ACC112 (cell line): ENCODE results near the gene SYCN.
"Not testable (repeated sequence)": the region's sequence is repeated elsewhere in the genome, so short reads cannot be mapped to it uniquely, and the experiment has no call there.

ENCODE experiments used
- H2AFZ ChIP-seq: fragments of 200-600 bp; sonication (generic); one replicate; pipeline ENCODE4 v1.6.0; 2017; ENCODE audit warnings: antibody characterized with exemption, low read length; ENCODE audit not compliant: unreplicated experiment
- H3K27ac ChIP-seq: fragments of 200-600 bp; sonication (generic); 2 replicates; pipeline ENCODE4 v1.5.1; 2014; ENCODE audit warnings: low read depth, mild to moderate bottlenecking, antibody characterized with exemption, low read length, moderate library complexity
- H3K27me3 ChIP-seq: fragments of 200-600 bp; sonication (generic); 2 replicates; pipeline ENCODE4 v1.6.1; 2014; ENCODE audit warnings: mild to moderate bottlenecking, antibody characterized with exemption, low read length, moderate library complexity, mixed read lengths; ENCODE audit not compliant: insufficient read depth
- H3K36me3 ChIP-seq: fragments of 200-600 bp; sonication (generic); 2 replicates; pipeline ENCODE4 v1.6.1; 2016; ENCODE audit warnings: mild to moderate bottlenecking, antibody characterized with exemption, low read length, moderate library complexity, mixed read lengths; ENCODE audit not compliant: insufficient read depth
- H3K4me1 ChIP-seq: fragments of 200-600 bp; sonication (generic); one replicate; pipeline ENCODE4 v1.6.1; 2016; ENCODE audit warnings: low read length, mixed read lengths; ENCODE audit not compliant: insufficient read depth, unreplicated experiment, control insufficient read depth
- H3K4me3 ChIP-seq: fragments of 200-600 bp; sonication (generic); 2 replicates; pipeline ENCODE4 v1.5.1; 2014; ENCODE audit warnings: mild to moderate bottlenecking, low read depth, low read length
- H3K79me2 ChIP-seq: fragments of 200-600 bp; sonication (generic); one replicate; pipeline ENCODE4 v1.6.0; 2016; ENCODE audit warnings: low read length; ENCODE audit not compliant: control insufficient read depth, unreplicated experiment, insufficient read depth

Gene SYCN

DNA sequence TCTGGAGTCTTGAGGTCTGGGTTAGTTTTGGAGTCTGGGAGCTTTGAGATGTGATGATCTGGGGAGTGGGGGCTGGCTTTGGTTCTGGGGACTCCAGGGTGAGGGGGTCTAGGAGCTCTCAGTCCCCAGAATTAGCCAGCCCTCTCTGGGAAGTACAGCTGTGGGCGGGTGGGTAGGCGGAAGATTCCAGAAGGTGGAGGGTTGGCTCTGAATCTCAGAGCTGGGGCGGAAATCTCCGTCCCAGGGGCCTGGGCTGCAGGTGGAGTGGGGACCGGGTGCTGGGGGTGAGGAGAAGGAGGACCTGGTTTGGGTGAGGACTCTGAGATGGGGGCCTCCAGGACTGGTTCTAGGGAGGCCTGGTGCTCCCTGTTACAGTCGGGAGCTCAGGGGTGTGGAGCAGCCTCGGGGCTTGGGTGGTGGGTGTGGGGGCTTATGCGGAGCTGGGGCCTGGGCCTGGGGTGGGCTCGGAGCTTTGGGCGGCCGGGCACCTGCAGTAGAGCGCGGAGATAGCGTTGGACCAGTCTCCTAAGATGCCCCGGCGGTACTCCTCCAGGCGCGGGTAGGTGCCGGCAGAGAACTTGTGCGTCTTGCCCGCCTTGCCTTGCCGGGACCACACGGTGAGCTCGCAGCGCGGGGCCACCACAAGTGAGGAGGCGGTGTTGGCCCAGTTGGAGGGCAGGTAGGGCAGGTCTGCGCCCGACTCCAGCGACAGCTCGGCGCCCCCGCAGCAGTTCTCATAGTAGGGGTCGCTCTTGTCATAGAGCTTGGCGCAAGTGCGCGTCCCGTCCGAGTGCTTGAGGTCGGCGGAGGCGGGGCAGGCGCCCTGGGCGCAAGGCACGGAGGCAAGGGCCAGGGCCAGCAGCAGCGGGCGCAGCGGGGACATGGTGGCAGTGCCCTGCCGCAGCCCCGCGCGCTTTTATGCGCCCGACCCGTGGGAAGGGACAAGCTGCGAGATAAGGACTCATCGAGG lies at the start of gene SYCN:
SYCN (minus strand) TSS at position 892 of the 970 bp plus-strand sequence; CDS start at position 883, 9 bp downstream.
- no peaks in the 10 kb centered on the region for H3K4me1 ChIP-seq
- no peak within 1 kb of the TSS for H3K27ac ChIP-seq
- no peak within 1 kb of the TSS for H2AFZ ChIP-seq

DNA sequence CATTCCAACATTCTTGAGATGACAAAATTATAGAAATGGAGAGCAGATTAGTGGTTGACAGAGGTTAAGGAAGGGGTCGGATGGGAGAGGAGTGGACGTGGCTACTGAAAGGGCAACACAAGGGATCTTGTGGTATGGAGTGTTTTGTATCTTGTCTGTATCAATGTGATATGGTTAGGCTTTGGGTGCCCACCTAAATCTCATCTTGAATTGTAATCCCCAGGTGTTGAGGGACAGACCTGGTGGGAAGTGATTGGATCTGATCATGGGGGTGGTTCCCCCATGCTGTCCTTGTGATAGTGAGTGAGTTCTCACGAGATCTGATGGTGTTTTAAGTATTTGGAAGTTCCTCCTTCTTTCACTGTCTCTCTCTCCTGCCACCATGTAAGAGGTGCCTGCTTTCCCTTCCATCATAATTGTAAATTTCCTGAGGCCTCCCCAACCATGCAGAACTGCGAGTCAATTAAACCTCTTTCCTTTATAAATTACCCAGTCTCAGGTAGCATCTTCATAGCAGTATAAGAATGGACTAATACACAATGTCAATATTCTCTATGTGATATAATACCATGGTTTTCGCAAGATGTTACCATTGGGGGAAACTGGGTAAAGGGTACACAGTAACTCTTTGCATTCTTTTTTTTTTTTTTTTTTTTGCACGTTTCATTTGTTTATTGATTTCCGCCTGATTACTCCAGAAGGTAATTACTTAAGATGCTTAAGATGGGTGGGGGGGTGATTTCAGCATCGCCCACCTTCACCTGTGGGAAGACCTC lies 49.5 kb upstream of the SYCN start:
- Histone ChIP-seq H3K27me3 (peaks cover 11% of the 10 kb centered on the region; the same call in 1 of the 2 replicates), H3K4me3 (no peak overlapping the region), H3K79me2 (no peaks in the 10 kb centered on the region), H3K36me3 (no peaks in the 10 kb centered on the region), H2AFZ (no peak overlapping the region), H3K4me1 (no peaks in the 10 kb centered on the region), H3K27ac (no peak overlapping the region)

More for the DNA sequence above, at the start of gene SYCN:
- H3K79me2 ChIP-seq: no peaks in the 10 kb centered on the region
- peaks cover 24% of the 10 kb centered on the region for H3K27me3 ChIP-seq
- H3K36me3 ChIP-seq: no peaks in the 10 kb centered on the region
- H3K4me3 ChIP-seq: no peak within 1 kb of the TSS

DNA sequence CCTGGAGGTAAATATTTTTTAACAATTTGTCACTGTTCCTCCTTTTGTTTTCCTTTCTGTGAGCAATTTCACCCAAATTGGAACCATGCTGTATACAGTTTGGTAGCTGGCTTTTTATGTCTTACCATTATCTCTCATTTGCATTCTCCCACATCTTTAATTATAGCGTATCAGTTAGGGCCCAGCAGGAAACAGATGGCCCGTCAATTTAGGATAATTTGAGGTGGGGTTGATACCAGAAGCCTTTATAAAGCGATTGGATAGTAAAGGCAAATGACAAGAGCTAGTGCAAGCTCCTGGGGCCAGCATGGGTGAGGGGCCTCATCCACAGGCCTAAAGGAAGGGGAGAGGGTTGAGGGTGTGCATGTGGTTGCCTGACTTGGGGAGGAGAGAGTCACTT lies 48.4 kb upstream of the SYCN start:
- H3K27ac ChIP-seq: no peak overlapping the region
- no peaks in the 10 kb centered on the region for H3K4me1 ChIP-seq
- H3K27me3 ChIP-seq: peaks cover 19% of the 10 kb centered on the region; the same call in 1 of the 2 replicates
- H3K36me3 ChIP-seq: no peaks in the 10 kb centered on the region
- H3K4me3 ChIP-seq: no peak overlapping the region
- H3K79me2 ChIP-seq: no peaks in the 10 kb centered on the region
- H2AFZ ChIP-seq: no peak overlapping the region

GRCh38 chr19:39251846-39252245 lies 47.8 kb upstream of the SYCN start:
- H3K36me3 ChIP-seq: no peaks in the 10 kb centered on the region
- H3K27ac ChIP-seq: no peak overlapping the region
- H3K27me3 ChIP-seq: peaks cover 19% of the 10 kb centered on the region; the same call in 1 of the 2 replicates
- no peak overlapping the region for H2AFZ ChIP-seq
- H3K79me2 ChIP-seq: no peaks in the 10 kb centered on the region
- H3K4me1 ChIP-seq: no peaks in the 10 kb centered on the region
- no peak overlapping the region for H3K4me3 ChIP-seq

DNA sequence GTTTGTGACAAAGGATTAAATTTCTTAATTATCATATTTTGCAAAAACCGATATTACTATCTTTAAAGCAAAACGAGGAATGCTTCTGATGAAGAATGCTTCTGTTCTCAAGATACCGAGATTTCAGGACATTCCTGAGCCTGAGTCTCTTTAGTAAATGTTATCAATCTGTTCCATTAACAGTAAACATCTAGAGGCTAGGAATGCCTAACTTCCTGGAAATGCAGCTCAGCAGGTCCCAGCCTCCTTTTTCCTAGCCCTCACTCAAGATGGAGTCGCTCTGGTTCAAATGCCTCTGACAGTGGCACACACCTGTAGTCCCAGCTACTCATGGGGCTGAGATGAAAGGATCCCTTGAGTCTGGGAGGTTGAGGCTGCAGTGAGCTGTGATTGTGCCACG lies 47.0 kb upstream of the SYCN start:
- peaks cover 14% of the 10 kb centered on the region; the same call in 1 of the 2 replicates for H3K27me3 ChIP-seq

GRCh38 chr19:39248806-39249205 lies 44.7 kb upstream of the SYCN start, which contains the start of gene IFNL4:
Gene IFNL4, minus strand, starts transcription at chr19:39248856.
- no peaks in the 10 kb centered on the region for H3K4me1 ChIP-seq

More for the DNA sequence above, 47.0 kb upstream of the SYCN start:
- H3K27ac ChIP-seq: no peak overlapping the region
- no peaks in the 10 kb centered on the region for H3K79me2 ChIP-seq
- H3K36me3 ChIP-seq: no peaks in the 10 kb centered on the region
- no peak overlapping the region for H2AFZ ChIP-seq
- no peaks in the 10 kb centered on the region for H3K4me1 ChIP-seq
- no peak overlapping the region for H3K4me3 ChIP-seq

GRCh38 chr19:39247701-39248664 lies 43.9 kb upstream of the SYCN start:
- H3K27me3 ChIP-seq: peaks cover 11% of the 10 kb centered on the region; the same call in 1 of the 2 replicates

More at GRCh38 chr19:39248806-39249205, 44.7 kb upstream of the SYCN start, which contains the start of gene IFNL4:
- peaks cover 11% of the 10 kb centered on the region; the same call in 1 of the 2 replicates for H3K27me3 ChIP-seq
- H3K4me3 ChIP-seq: peak within 1 kb of the TSS; percentile 74
- H3K79me2 ChIP-seq: no peaks in the 10 kb centered on the region
- no peak within 1 kb of the TSS for H2AFZ ChIP-seq
- no peaks in the 10 kb centered on the region for H3K36me3 ChIP-seq
- H3K27ac ChIP-seq: no peak within 1 kb of the TSS

GRCh38 chr19:39246951-39247669 lies 43.0 kb upstream of the SYCN start:
- Histone ChIP-seq H3K36me3 (no peaks in the 10 kb centered on the region), H3K79me2 (no peaks in the 10 kb centered on the region)

More at GRCh38 chr19:39247701-39248664, 43.9 kb upstream of the SYCN start:
- Histone ChIP-seq H3K4me1 (no peaks in the 10 kb centered on the region), H2AFZ (no peak overlapping the region), H3K36me3 (no peaks in the 10 kb centered on the region), H3K27ac (no peak overlapping the region), H3K4me3 (peak overlapping the region; percentile 74), H3K79me2 (no peaks in the 10 kb centered on the region)

GRCh38 chr19:39245166-39245565 lies 41.1 kb upstream of the SYCN start:
- not testable (repeated sequence) for H3K4me1 ChIP-seq, H3K79me2 ChIP-seq, H3K36me3 ChIP-seq, H2AFZ ChIP-seq, H3K4me3 ChIP-seq, H3K27ac ChIP-seq
- peaks cover 11% of the 10 kb centered on the region; the same call in 1 of the 2 replicates for H3K27me3 ChIP-seq

More at GRCh38 chr19:39246951-39247669, 43.0 kb upstream of the SYCN start:
- peak overlapping the region; percentile 43 for H2AFZ ChIP-seq
- peak overlapping the region; percentile 74 for H3K4me3 ChIP-seq
- H3K4me1 ChIP-seq: no peaks in the 10 kb centered on the region
- H3K27me3 ChIP-seq: peaks cover 11% of the 10 kb centered on the region; the same call in 1 of the 2 replicates
- H3K27ac ChIP-seq: no peak overlapping the region
